PC-3 (cell line): ENCODE measurements around the gene KRT6A. TPM values are rescaled to one million over a fixed set of nuclear protein-coding genes. Genes with fewer than 3 reads are reported as not detected.

ENCODE experiments used
- ATAC-seq: fragments of 200-7000 bp; cut with Tn5 transposase; 2 replicates; pipeline ENCODE4 v1.9.1; 2020; ENCODE audit warnings: mild to moderate bottlenecking, moderate library complexity
- BruUV-seq: library from RNA; stranded (reverse); fragments of 400-500 nt; replicated peaks from 2 replicates; lab custom pipeline; 2021; lab: Mats Ljungman, UMichigan
- CTCF ChIA-PET: fragments of 300-600 bp; sonication (Branson Sonifier 250); formaldehyde crosslinking; loops from one replicate; lab custom pipeline; 2022; ENCODE audit warnings: antibody characterized with exemption; lab: Charles Lee
- POLR2A ChIA-PET: fragments of 300-600 bp; sonication (Branson Sonifier 250); formaldehyde crosslinking; loops from one replicate; lab custom pipeline; 2022; ENCODE audit warnings: antibody characterized with exemption; ENCODE audit not compliant: unreplicated experiment; lab: Charles Lee
- DNase-seq: peaks from one replicate; pipeline ENCODE4 v3.0.0-alpha.2; 2015
- H2AFZ ChIP-seq: fragments of 300-600 bp; sonication (generic); 2 replicates; pipeline ENCODE4 v1.6.0; 2016; ENCODE audit warnings: antibody characterized with exemption, low read length
- H3F3A ChIP-seq: fragments of 300-600 bp; sonication (generic); one replicate; pipeline ENCODE4 v1.6.0; 2017; ENCODE audit warnings: antibody characterized with exemption, low read length, control low read depth, mild to moderate bottlenecking; ENCODE audit not compliant: unreplicated experiment
- H3K27ac ChIP-seq: fragments of 300-600 bp; sonication (generic); 2 replicates; pipeline ENCODE4 v1.5.1; 2016; ENCODE audit warnings: mild to moderate bottlenecking, low read length
- H3K27me3 ChIP-seq: fragments of 300-600 bp; sonication (generic); 2 replicates; pipeline ENCODE4 v1.6.1; 2016; ENCODE audit warnings: low read length, mixed read lengths
- H3K36me3 ChIP-seq: fragments of 300-600 bp; sonication (generic); 2 replicates; pipeline ENCODE4 v1.6.1; 2016; ENCODE audit warnings: low read depth, mixed run types, low read length, mixed read lengths
- H3K4me1 ChIP-seq: fragments of 300-600 bp; sonication (generic); 2 replicates; pipeline ENCODE4 v1.5.1; 2016; ENCODE audit warnings: low read length; ENCODE audit not compliant: insufficient read depth
- H3K4me2 ChIP-seq: fragments of 300-600 bp; sonication (generic); 2 replicates; pipeline ENCODE4 v1.6.0; 2016; ENCODE audit warnings: low read length
- H3K4me3 ChIP-seq: fragments of 300-600 bp; sonication (generic); 2 replicates; pipeline ENCODE4 v1.5.1; 2016; ENCODE audit warnings: mild to moderate bottlenecking, low read length, mixed read lengths
- H3K79me2 ChIP-seq: fragments of 300-600 bp; sonication (generic); 2 replicates; pipeline ENCODE4 v1.6.1; 2017; ENCODE audit warnings: low read length, mixed read lengths
- H3K9ac ChIP-seq: fragments of 300-600 bp; sonication (generic); 2 replicates; pipeline ENCODE4 v1.6.0; 2016; ENCODE audit warnings: mild to moderate bottlenecking, low read length
- H3K9me2 ChIP-seq: fragments of 300-600 bp; sonication (generic); replicated peaks from 2 replicates; pipeline ENCODE4 v1.6.1; 2016; ENCODE audit warnings: mixed run types, low read length, mixed read lengths
- H3K9me3 ChIP-seq: fragments of 300-600 bp; sonication (generic); 2 replicates; pipeline ENCODE4 v1.6.1; 2016; ENCODE audit warnings: low read length, mixed read lengths
- H4K20me1 ChIP-seq: fragments of 300-600 bp; sonication (generic); 2 replicates; pipeline ENCODE4 v1.6.1; 2016; ENCODE audit warnings: low read length, mixed read lengths
- CTCF ChIP-seq: fragments of 300-600 bp; sonication (generic); conservative IDR thresholded peaks from 2 replicates; pipeline ENCODE4 v1.5.1; 2017; ENCODE audit warnings: antibody characterized with exemption, low read depth, mild to moderate bottlenecking, low read length
- EZH2 ChIP-seq: fragments of 300-600 bp; sonication (generic); IDR thresholded peaks from one replicate; pipeline ENCODE4 v1.6.1; 2017; ENCODE audit warnings: antibody characterized with exemption, mild to moderate bottlenecking, low read length; ENCODE audit not compliant: unreplicated experiment
- EZH2phosphoT487 ChIP-seq: fragments of 300-600 bp; sonication (generic); IDR thresholded peaks from 2 replicates; pipeline ENCODE4 v1.6.1; 2018; ENCODE audit warnings: mild to moderate bottlenecking, antibody characterized with exemption, low read length, borderline replicate concordance
- intact Hi-C: fragments of 100-400 bp; cut with micrococcal nuclease; formaldehyde crosslinking; loops from 2 replicates; pipeline ENCODE4 v1.9.0; 2023
- total RNA-seq: library from RNA; depleted of rRNA; stranded (reverse); fragments of >200 nt; gene quantifications from 2 replicates; pipeline ENCODE4 v1.2.3, GENCODE V29; 2014

KRT6A gene
- total RNA-seq, 1 experiment from 2014 or later: 46.3 TPM

GRCh38 chr12:52496054-52496453, 3.0 kb upstream of the KRT6A start:
- H4K20me1 ChIP-seq: no peaks in the 10 kb centered on the region
- H3K36me3 ChIP-seq: no peaks in the 10 kb centered on the region
- ATAC-seq (no peak), DNase-seq (no peak)
- H3F3A ChIP-seq: no peaks in the 10 kb centered on the region
- no peaks in the 10 kb centered on the region for H3K9me2 ChIP-seq
- CTCF ChIA-PET: no interaction called here
- H3K79me2 ChIP-seq: no peaks in the 10 kb centered on the region
- intact Hi-C loops: no loop called here
- peak overlapping the region; percentile 59 for H3K9ac ChIP-seq
- no peak overlapping the region for H3K4me3 ChIP-seq
- H2AFZ ChIP-seq: 0 out of 2 replicates have a peak overlapping the region, but pooled peaks have one; percentile 8
- TF ChIP-seq CTCF: no peak
- no peak for TF ChIP-seq EZH2phosphoT487
- TF ChIP-seq EZH2: no peak
- no peaks in the 10 kb centered on the region for H3K9me3 ChIP-seq
- no peaks in the 10 kb centered on the region for H3K27me3 ChIP-seq
- peak overlapping the region; percentile 86 for H3K27ac ChIP-seq
- POLR2A ChIA-PET: no interaction called here
- peaks cover 50% of the 10 kb centered on the region for H3K4me1 ChIP-seq
- H3K4me2 ChIP-seq: peak overlapping the region; percentile 17
- BruUV-seq: no TSS peak

- Histone ChIP-seq H3K4me3 (no peak overlapping the region), H3K27me3 (no peaks in the 10 kb centered on the region), H3K9ac (peak overlapping the region; percentile 59; the same call in 1 of the 2 replicates), H3K4me2 (0 out of 2 replicates have a peak overlapping the region, but pooled peaks have one; percentile 17), H3K9me3 (no peaks in the 10 kb centered on the region), H4K20me1 (no peaks in the 10 kb centered on the region), H3F3A (no peaks in the 10 kb centered on the region), H3K9me2 (no peaks in the 10 kb centered on the region), H3K79me2 (no peaks in the 10 kb centered on the region), H2AFZ (no peak overlapping the region), H3K27ac (peak overlapping the region; percentile 86), H3K4me1 (peaks cover 49% of the 10 kb centered on the region), H3K36me3 (no peaks in the 10 kb centered on the region)
- BruUV-seq: no TSS peak
- CTCF ChIA-PET: no interaction called here
- ATAC-seq: peak; percentile 48; the same call in 1 of the 2 replicates
- TF ChIP-seq CTCF (no peak), EZH2phosphoT487 (no peak), EZH2 (no peak)
- POLR2A ChIA-PET: no interaction called here
- peak; percentile 75 for DNase-seq
- intact Hi-C loops: no loop called here
These were observed 2.3 kb upstream of the KRT6A start for GRCh38 chr12:52495389-52495788.

- no peaks in the 10 kb centered on the region for H3K36me3 ChIP-seq
- no peaks in the 10 kb centered on the region for H3F3A ChIP-seq
- ChIA-PET CTCF (no interaction called here), POLR2A (no interaction called here)
- no peaks in the 10 kb centered on the region for H3K9me2 ChIP-seq
- no TSS peak for BruUV-seq
- no peak for TF ChIP-seq EZH2phosphoT487
- TF ChIP-seq CTCF: no peak
- TF ChIP-seq EZH2: no peak
- no peak for ATAC-seq
- intact Hi-C loops: no loop called here
- DNase-seq: peak; percentile 31
- H3K27ac ChIP-seq: peak overlapping the region; percentile 86; the same call in 1 of the 2 replicates
- H3K27me3 ChIP-seq: no peaks in the 10 kb centered on the region
- H2AFZ ChIP-seq: no peak overlapping the region
- H3K4me1 ChIP-seq: peaks cover 46% of the 10 kb centered on the region
- H3K4me3 ChIP-seq: no peak overlapping the region
- H3K9ac ChIP-seq: no peak overlapping the region
- H3K9me3 ChIP-seq: no peaks in the 10 kb centered on the region
- H3K79me2 ChIP-seq: no peaks in the 10 kb centered on the region
- no peak overlapping the region for H3K4me2 ChIP-seq
- H4K20me1 ChIP-seq: no peaks in the 10 kb centered on the region
These were observed 1.5 kb upstream of the KRT6A start for GRCh38 chr12:52494518-52494917.
